GM04503 (cell line): Measurements from ENCODE around the gene CATSPER1.

ENCODE experiments used
- DNase-seq: peaks from one replicate; pipeline ENCODE4 v3.0.0-alpha.2; 2012; ENCODE audit warnings: low read depth

The CATSPER1 gene

GRCh38 chr11:66026017-66026529 lies at the start of gene CATSPER1:
TSS of gene CATSPER1 (minus strand) at chr11:66026479. CDS start at chr11:66026379, 100 bp downstream.
- no peak for DNase-seq

GRCh38 chr11:66075273-66075672 lies 49.0 kb upstream of the CATSPER1 start:
- DNase-seq = no peak

DNA sequence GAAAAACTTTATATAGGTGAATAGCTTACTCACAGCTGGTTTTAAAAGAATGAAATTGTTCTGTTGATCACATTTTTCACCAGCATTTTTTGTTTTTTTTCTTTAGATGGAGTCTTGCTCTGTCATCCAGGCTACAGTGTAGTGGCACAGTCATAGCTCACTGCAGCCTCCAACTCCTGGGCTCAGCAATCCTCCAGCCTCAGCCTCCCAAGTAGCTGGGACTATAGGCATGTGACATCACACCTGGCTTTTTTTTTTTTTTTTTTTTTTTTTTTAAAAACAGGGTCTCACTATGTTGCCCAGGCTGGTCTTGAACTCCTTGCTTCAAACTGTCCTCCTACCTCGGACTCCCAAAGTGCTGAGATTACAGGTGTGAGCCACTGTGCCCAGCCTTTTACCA lies 47.4 kb upstream of the CATSPER1 start:
- no peak for DNase-seq

GRCh38 chr11:66072518-66072917 lies 46.2 kb upstream of the CATSPER1 start:
- no peak for DNase-seq

GRCh38 chr11:66072081-66072480 lies 45.8 kb upstream of the CATSPER1 start:
- DNase-seq = no peak

GRCh38 chr11:66071381-66071801 lies 45.1 kb upstream of the CATSPER1 start:
- no peak for DNase-seq

DNA sequence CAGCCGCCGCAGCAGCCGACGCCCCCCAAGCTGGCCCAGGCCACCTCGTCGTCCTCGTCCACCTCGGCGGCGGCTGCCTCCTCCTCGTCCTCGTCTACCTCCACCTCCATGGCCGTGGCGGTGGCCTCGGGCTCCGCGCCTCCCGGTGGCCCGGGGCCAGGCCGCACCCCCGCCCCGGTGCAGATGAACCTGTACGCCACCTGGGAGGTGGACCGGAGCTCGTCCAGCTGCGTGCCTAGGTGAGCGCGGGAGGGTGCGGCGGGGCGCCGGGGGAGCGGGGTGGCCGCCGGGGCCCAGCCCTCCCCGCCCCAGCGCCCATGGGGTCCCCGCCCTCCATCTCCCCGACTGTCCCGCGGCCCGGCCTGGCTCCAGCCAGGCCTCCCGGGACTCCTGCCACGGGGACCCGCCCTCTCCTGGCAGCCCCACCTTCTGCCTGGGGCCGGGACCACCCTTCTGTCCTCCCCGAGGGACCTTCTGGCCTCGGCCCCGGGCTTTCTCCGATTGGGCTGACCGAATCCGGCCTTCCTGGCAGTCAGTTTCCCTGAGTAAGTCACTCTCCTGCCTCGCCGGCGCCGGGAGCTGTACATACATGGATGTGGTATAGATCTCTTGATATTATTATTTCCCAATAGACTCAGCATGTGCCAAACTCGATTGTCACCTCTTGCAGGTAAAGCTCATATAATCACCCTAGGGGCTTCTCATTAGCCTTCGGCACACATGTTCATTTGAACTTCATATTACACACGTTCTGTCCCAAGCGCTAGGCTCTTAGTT lies 44.5 kb upstream of the CATSPER1 start:
- no peak for DNase-seq

DNA sequence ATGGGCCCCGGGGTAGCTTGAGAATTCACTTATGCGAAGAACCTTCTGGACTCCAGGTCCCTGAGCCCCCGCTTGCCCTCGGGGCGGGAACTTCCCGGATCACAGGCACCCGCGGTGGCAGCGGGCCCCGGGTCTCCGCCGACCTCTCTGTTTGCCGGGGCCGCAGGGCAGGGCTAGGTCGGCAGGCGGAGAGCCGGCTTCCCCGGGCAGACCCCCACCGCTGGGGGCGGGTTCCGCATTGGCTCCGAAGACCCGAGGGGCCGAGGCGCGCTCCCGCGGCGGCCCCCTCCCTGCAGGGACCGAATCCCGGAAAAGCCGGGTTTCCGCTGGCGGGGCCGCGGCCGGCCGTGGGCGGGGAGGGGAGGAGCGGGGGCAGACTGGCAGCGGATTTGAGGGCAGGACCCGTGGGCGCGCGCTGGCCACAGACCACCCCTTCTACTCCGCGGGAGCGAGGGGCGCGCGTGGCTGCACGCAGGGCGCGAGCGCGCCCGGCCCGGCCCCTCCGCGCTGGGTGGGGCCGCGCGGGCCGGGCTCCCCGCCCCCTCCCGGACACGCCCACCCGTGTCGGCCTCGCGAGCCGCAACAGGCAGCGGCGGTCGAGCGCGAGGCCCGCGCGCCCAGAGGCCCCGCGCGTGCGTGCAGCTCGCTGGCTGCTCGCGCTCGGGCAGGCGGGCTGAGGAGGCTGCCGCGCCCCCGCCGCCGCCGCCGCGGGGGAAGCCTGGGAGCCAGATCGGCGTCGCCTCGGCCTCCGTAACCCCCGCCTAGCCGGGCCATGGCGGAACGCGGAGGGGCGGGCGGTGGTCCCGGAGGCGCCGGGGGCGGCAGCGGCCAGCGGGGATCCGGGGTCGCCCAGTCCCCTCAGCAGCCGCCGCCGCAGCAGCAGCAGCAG lies 43.7 kb upstream of the CATSPER1 start, which contains the start of gene PACS1:
PACS1 (plus strand) TSS at position 558 of the 889 bp plus-strand sequence; CDS start at position 773, 215 bp downstream.
- no peak for DNase-seq

DNA sequence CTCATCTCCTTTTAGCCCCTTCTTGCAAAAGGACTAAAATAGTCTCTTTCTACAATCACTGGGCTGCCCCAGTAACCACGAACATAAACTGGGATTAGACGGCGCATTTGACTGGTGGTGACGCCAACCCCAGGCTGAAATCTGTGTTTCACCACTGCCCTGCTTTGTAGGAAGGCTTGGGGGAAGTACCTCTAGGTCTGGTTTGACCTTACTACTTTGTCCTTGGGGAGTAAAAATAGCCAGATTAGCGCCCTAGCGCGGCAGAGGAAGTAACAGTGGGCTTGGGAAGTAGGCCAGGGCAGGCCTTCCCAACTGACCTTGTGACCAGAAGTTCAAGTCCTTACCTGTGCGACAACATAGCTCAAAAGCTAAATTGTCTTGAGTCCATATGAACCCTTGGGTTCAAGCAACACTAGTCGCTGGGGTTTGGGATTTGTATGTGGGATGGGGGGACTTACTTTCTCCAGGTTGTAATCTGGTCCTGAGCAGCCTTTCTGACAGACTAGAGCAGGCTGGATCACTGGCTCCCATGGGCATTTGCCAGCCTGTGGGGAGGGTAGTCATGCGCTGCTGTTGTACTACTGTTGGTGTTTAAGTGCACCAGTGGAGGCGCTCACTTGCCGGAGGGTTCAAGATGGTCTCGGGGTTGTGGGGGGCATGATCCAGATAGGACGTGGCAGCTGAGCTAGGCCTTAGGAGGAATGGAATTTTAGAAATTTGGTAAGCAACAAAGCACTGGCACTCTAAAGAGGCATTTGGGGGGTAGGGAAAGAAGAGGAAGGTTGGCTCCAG lies 42.8 kb upstream of the CATSPER1 start:
- DNase-seq = peak; percentile 63

GRCh38 chr11:66068154-66068821 lies 42.0 kb upstream of the CATSPER1 start:
- DNase-seq = no peak

DNA sequence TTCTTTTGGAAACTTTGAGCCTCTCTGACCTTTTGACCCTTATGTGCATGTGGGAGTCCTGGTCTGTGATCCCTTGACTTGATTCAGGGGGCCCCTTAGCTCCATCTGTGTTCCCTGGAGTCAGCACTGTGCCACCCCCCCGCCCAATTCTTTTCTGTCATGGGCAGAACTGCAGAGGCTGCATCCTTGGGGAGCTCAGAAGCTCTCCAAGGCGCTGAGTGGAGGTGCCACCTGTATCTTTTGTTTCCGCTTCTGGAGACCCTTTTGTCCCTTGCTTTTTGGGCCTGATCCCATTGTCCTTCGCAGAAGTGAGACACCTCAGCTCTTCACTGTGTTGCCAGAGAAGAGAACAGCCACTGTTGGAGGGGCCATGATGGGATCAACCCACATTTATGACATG lies 41.4 kb upstream of the CATSPER1 start:
- no peak for DNase-seq

GRCh38 chr11:66066751-66067150 lies 40.5 kb upstream of the CATSPER1 start:
- no peak for DNase-seq

DNA sequence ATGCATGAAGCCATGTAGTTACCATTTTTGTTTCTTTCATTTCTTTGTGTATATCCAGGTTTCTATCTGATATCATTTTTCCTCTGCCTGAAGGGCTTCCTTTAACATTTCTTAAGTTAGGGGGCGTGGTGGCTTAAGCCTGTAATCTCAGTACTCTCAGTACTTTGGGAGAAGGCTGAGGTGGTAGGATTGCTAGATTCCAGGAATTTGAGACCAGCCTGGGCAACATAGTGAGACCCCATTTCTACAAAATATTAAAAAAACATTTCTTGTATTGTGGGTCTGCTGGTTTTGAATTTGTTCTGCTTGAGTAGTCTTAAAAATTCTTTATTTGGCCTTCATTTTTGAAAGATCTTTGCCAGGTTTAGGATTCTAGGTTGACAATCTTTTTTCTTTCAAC lies 38.3 kb upstream of the CATSPER1 start:
- DNase-seq = no peak

DNA sequence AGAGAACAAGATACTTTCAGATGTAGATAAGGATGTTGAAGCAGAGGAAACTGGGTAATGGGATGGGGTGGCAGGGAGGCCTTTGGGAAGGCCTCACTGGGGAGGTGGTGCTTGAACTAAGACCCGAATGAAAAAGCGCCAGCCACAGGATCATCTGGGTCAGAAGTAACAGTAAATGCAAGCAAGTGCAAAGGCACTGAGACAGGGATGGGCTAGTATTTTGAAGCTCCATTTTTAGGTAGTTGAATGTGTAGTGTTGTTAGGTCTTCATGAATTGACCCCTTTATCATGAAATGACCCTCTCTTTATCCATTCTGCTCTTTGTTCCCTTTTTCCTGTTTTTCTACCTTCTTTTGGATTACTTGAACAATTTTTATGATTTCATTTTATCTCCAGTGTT lies 37.6 kb upstream of the CATSPER1 start:
- no peak for DNase-seq

GRCh38 chr11:66062408-66062807 lies 36.1 kb upstream of the CATSPER1 start:
- no peak for DNase-seq

GRCh38 chr11:66061268-66061667 lies 35.0 kb upstream of the CATSPER1 start:
- DNase-seq = no peak

GRCh38 chr11:66059966-66060680 lies 33.8 kb upstream of the CATSPER1 start:
- no peak for DNase-seq

DNA sequence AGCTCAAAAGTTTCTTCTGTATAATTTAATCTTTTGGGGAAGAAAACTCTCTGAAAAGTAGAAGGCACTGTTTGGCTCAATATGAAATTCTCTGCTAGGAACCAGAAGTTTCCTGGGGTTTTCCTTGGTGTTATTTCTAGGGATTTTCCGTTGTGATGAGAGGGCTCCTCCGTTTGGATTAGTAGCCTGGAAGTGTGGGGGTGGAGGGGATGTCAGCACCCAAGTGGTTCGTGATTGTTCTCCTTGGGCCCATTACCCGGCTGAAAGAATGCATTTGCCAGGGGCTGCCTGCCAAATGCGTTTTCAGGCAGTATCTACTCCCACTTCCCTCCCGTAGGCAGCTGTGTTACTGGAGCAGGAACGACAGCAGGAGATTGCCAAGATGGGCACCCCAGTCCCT lies 30.2 kb upstream of the CATSPER1 start:
- DNase-seq = no peak

- no peak for DNase-seq
Observed at GRCh38 chr11:66055021-66055420, 28.7 kb upstream of the CATSPER1 start.

GRCh38 chr11:66052664-66052982 lies 26.3 kb upstream of the CATSPER1 start:
- DNase-seq = no peak
